ENCODE data around the gene CTIF. TPM values are rescaled to one million over a fixed set of nuclear protein-coding genes. Genes with fewer than 3 reads are reported as not detected.

CTIF gene
- total RNA-seq, 1 experiment from 2014 or later: 95.8 TPM

DNA sequence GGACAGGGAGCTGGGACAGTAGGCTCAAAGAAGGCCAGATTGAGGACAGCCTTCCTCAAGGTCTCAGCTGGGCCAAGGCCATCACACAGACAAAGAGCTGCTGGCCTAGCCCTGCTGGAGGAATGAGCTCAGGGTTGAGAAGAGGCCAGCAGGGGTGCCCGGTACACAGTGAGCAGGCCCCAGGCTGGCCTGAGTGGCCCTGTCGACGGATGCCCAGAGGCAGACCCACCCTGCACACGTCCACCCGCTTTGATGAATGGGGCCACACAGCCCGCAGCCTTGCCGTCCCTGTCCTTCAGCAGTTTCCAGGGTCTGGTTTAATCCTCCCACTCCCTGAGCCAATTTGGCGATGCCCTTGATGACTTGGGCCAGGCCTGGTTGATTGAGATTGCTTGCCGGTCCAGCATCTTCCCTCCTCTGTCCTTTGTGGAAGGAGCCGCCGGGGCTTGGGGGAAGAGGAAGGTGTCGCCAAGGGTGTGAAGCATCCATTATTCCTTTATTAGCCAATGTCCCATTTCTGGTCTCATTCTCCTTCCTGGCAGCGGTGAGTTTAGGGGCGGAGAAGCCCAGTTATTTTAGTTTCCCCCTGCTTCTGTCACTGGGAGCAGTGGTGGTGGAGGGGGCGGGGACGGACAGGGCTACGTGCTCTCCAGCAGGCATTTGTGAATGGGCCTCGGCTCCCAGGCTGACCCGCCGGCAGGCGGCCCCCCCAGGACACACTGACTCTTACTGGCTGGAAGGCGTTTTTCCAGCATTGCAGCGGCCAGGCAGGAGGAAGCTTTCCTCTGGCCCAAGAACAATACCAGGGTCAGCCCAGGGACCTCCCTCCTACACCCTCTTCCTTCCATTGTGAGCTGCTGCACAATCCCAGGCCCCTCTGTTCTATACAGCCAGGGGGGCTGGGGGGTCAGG is 141.8 kb downstream of the CTIF start:
- no peaks in the 10 kb centered on the region for H3K4me1 Mint-ChIP-seq (ENCODE audit: insufficient read depth, unreplicated experiment)
- CTCF ChIA-PET: interaction anchor here (0.6 kb wide), 1 partner anchor 305 kb away, joined by 3 read pairs; no protein-coding TSS in a partner anchor
- no TSS peak for BruUV-seq (replicated peaks)
- TF ChIP-seq, protein P1, sequence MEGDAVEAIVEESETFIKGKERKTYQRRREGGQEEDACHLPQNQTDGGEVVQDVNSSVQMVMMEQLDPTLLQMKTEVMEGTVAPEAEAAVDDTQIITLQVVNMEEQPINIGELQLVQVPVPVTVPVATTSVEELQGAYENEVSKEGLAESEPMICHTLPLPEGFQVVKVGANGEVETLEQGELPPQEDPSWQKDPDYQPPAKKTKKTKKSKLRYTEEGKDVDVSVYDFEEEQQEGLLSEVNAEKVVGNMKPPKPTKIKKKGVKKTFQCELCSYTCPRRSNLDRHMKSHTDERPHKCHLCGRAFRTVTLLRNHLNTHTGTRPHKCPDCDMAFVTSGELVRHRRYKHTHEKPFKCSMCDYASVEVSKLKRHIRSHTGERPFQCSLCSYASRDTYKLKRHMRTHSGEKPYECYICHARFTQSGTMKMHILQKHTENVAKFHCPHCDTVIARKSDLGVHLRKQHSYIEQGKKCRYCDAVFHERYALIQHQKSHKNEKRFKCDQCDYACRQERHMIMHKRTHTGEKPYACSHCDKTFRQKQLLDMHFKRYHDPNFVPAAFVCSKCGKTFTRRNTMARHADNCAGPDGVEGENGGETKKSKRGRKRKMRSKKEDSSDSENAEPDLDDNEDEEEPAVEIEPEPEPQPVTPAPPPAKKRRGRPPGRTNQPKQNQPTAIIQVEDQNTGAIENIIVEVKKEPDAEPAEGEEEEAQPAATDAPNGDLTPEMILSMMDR (IDR thresholded peaks at IDR 0.05; ENCODE audit: unreplicated experiment): no peak
- no peak overlapping the region for H3K27ac Mint-ChIP-seq (ENCODE audit: low read depth, unreplicated experiment)
- POLR2A ChIA-PET: no interaction called here
- no peaks in the 10 kb centered on the region for H3K27me3 Mint-ChIP-seq (ENCODE audit: insufficient read depth, unreplicated experiment)
- H3K4me3 Mint-ChIP-seq (ENCODE audit: unreplicated experiment): no peak overlapping the region
- intact Hi-C loops (cut with micrococcal nuclease): no loop called here
- DNase-seq (ENCODE audit: unreplicated experiment): no peak
- H3K9me3 Mint-ChIP-seq (ENCODE audit: unreplicated experiment): no peaks in the 10 kb centered on the region
- H3K36me3 Mint-ChIP-seq (ENCODE audit: insufficient read depth, unreplicated experiment): peaks cover 42% of the 10 kb centered on the region

DNA sequence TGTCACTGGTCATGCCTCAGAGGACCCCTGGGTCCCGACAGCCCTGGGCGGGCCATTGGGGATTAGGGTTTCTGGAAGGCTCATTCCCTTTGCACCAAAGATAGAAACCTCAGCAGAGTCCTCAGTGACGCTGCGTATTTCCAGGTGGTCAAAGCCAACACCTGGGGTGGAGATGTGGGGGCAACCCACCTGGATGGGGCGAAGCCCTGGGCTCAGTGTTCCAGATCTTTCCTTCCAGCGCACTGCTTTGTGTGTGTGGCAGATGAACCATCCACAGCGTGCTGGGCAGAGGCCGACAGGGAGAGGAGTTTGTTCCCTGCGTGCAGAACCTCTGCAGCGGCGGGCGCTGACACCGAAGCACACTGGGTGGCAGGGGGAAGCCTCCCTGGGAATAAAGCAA is 143.9 kb downstream of the CTIF start:
- CTCF ChIA-PET: no interaction called here

DNA sequence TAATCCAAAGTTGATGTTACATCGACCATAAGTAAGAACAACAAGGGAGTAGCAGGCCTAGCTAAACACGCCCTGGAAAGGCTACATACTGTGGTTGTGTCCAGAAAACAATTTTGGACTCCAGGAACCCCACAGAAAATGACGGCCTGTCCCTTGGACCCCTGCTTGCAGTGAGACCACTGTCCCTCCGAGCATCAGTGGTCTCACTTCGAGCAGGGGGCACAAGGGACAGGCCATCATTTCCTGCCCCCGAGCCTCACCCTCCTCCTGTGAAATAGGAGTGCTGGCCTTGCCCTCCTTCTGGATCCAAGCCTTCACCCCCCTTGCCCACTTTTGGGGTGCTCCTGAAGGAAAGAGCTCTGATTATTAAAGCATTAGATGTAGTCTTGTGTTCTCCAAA is 144.4 kb downstream of the CTIF start:
- no peak for DNase-seq (ENCODE audit: unreplicated experiment)
- no TSS peak for BruUV-seq (replicated peaks)
- H3K27ac Mint-ChIP-seq (ENCODE audit: low read depth, unreplicated experiment): no peak overlapping the region
- no peaks in the 10 kb centered on the region for H3K27me3 Mint-ChIP-seq (ENCODE audit: insufficient read depth, unreplicated experiment)
- no peak overlapping the region for H3K4me3 Mint-ChIP-seq (ENCODE audit: unreplicated experiment)
- CTCF ChIA-PET: interaction anchor here (0.6 kb wide), 1 partner anchor 161 kb away, joined by 3 read pairs; no protein-coding TSS in a partner anchor
- no peaks in the 10 kb centered on the region for H3K9me3 Mint-ChIP-seq (ENCODE audit: unreplicated experiment)
- TF ChIP-seq, protein P1 (IDR thresholded peaks at IDR 0.05; ENCODE audit: unreplicated experiment): no peak
- intact Hi-C loops (cut with micrococcal nuclease): no loop called here
- peaks cover 37% of the 10 kb centered on the region for H3K36me3 Mint-ChIP-seq (ENCODE audit: insufficient read depth, unreplicated experiment)
- POLR2A ChIA-PET: no interaction called here
- H3K4me1 Mint-ChIP-seq (ENCODE audit: insufficient read depth, unreplicated experiment): no peaks in the 10 kb centered on the region

More for the DNA sequence above, 143.9 kb downstream of the CTIF start:
- H3K27me3 Mint-ChIP-seq (ENCODE audit: insufficient read depth, unreplicated experiment): no peaks in the 10 kb centered on the region
- intact Hi-C loops (cut with micrococcal nuclease): no loop called here
- H3K36me3 Mint-ChIP-seq (ENCODE audit: insufficient read depth, unreplicated experiment): peaks cover 41% of the 10 kb centered on the region
- DNase-seq (ENCODE audit: unreplicated experiment): no peak
- H3K4me1 Mint-ChIP-seq (ENCODE audit: insufficient read depth, unreplicated experiment): no peaks in the 10 kb centered on the region
- H3K4me3 Mint-ChIP-seq (ENCODE audit: unreplicated experiment): no peak overlapping the region
- no TSS peak for BruUV-seq (replicated peaks)
- POLR2A ChIA-PET: no interaction called here
- no peak overlapping the region for H3K27ac Mint-ChIP-seq (ENCODE audit: low read depth, unreplicated experiment)
- TF ChIP-seq, protein P1 (IDR thresholded peaks at IDR 0.05; ENCODE audit: unreplicated experiment): no peak
- H3K9me3 Mint-ChIP-seq (ENCODE audit: unreplicated experiment): no peaks in the 10 kb centered on the region

DNA sequence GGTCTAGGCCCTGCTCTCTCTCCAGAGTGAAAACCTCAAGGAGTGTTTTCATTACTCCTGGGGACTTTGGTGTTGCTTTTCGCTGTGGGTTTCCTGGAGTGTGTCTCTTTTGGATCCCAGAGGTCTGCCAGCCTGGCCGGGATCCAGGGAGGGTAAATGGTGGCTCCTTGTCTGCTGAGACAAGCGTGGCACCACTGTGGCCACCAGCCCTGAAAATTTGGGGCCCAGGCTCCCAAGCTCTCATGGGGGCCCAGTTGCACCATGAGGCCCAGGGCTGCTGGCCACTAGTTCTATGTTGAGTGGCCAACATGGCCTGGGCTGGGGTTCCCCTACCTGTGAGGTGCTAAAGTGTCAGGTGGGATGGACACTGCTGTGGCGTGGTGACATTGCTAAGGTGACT is 144.8 kb downstream of the CTIF start:
- H3K9me3 Mint-ChIP-seq (ENCODE audit: unreplicated experiment): no peaks in the 10 kb centered on the region
- H3K36me3 Mint-ChIP-seq (ENCODE audit: insufficient read depth, unreplicated experiment): peaks cover 32% of the 10 kb centered on the region
- CTCF ChIA-PET: interaction anchor here (0.6 kb wide), 1 partner anchor 161 kb away, joined by 3 read pairs; no protein-coding TSS in a partner anchor
- H3K4me1 Mint-ChIP-seq (ENCODE audit: insufficient read depth, unreplicated experiment): no peaks in the 10 kb centered on the region
- intact Hi-C loops (cut with micrococcal nuclease): no loop called here
- no TSS peak for BruUV-seq (replicated peaks)
- no peak for DNase-seq (ENCODE audit: unreplicated experiment)
- POLR2A ChIA-PET: no interaction called here
- TF ChIP-seq, protein P1 (IDR thresholded peaks at IDR 0.05; ENCODE audit: unreplicated experiment): no peak
- no peak overlapping the region for H3K27ac Mint-ChIP-seq (ENCODE audit: low read depth, unreplicated experiment)
- H3K27me3 Mint-ChIP-seq (ENCODE audit: insufficient read depth, unreplicated experiment): no peaks in the 10 kb centered on the region
- H3K4me3 Mint-ChIP-seq (ENCODE audit: unreplicated experiment): no peak overlapping the region

Measured in MCF 10A (cell line).